ENCODE data around the gene SSMEM1.

Gene SSMEM1

DNA sequence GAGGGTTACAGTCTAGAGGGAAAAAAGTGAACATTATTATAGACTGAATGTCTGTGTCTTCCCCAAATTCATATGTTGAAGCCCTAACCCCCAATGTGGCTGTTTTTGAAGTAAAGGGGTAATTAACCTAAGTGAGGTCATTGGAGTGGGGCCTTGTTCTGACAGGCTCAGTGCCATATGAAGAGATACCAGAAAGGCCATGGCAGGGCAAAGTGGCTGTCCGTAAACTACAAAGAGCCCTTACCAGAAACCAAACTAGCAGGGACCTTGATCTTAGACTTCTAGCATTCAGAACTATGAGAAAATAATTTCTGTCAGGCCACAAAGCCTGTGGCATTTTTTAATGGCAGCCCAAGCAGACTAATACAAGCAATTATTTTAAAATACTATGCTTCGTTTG, 11.2 kb upstream of the SSMEM1 start:
- H3K27me3 Mint-ChIP-seq (ENCODE audit: low read depth): no peaks in the 10 kb centered on the region

GRCh38 chr7:130197094-130197493, 10.6 kb upstream of the SSMEM1 start:
- Mint-ChIP-seq H3K4me3 (no peak overlapping the region), H3K36me3 (ENCODE audit: low read depth) (peaks cover 35% of the 10 kb centered on the region), H3K9me3 (no peaks in the 10 kb centered on the region), H3K4me1 (ENCODE audit: low read depth) (peaks cover 10% of the 10 kb centered on the region), H3K27ac (no peak overlapping the region), H3K27me3 (ENCODE audit: low read depth) (no peaks in the 10 kb centered on the region)

More for the DNA sequence above, 11.2 kb upstream of the SSMEM1 start:
- Mint-ChIP-seq H3K9me3 (no peaks in the 10 kb centered on the region), H3K36me3 (ENCODE audit: low read depth) (peaks cover 30% of the 10 kb centered on the region), H3K27ac (no peak overlapping the region), H3K4me3 (no peak overlapping the region), H3K4me1 (ENCODE audit: low read depth) (peaks cover 6% of the 10 kb centered on the region)

DNA sequence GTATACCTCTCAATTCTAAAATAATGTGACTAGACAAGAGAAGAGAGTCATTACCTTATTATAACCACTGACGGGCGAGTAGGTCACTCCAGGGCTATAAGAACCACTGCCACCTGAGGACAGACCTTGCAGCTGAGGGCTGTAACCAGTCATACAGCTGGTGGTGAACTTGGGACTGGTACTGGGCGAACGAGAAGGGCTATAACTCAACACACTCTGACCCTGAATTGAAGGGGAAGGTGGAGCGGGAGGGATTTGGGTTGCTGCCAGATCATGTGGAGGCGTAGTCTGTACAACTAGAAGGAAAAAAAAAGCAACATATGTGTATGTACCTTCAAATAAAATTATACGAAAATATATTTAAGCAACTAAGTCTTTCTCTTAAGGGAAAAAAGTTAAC, 5.9 kb upstream of the SSMEM1 start:
- Mint-ChIP-seq H3K27me3 (ENCODE audit: low read depth) (no peaks in the 10 kb centered on the region), H3K9me3 (no peaks in the 10 kb centered on the region), H3K36me3 (ENCODE audit: low read depth) (peaks cover 39% of the 10 kb centered on the region), H3K27ac (no peak overlapping the region), H3K4me1 (ENCODE audit: low read depth) (peaks cover 21% of the 10 kb centered on the region), H3K4me3 (no peak overlapping the region)

DNA sequence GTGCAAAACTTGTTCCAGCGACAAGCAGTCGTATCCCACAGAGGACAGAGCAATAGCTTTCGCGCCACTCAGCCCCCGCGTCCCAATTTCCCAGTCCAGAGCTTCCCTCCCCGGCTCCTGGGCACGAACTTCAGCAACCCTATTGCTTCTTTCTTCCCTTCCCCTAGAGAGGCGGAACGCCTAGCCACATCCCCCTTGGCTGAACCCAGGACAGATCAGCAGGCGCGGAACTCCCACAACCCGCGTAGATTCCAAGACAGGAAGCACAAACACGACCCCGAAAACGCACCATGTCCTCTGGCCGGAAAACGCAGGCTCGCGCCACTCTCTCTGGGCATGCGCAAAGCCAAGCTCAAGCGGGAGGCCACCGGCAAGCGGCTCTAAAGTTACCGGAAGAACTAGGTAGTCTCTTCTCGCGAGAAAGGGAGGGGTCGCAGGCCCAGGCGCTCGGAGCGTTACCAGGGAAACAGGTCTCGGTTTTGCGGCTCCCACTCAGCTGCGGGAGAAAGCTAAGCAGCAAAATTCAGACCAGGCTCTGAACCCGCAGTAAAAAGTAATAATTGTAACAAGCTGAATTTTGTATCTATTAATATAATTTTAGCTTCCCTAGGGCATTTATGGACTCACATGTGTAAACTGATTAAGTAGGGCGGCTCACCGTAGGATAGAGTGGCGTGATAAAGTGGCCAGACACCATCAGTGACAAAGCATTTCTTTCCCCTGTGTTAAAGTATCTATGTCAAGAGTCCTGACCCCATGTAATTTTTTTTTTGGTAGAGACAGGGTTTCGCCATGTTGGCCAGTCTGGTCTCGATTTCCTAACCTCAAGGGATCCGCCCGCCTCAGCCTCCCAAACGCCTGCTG, 2.3 kb upstream of the SSMEM1 start, which contains the start of gene TMEM209:
Gene TMEM209, minus strand, starts transcription at position 323 of the 864 bp plus-strand sequence. Its CDS starts 31 bp downstream, at position 292.
- Mint-ChIP-seq H3K9me3 (no peaks in the 10 kb centered on the region), H3K27ac (peak within 1 kb of the TSS; percentile 97), H3K4me1 (ENCODE audit: low read depth) (peaks cover 19% of the 10 kb centered on the region), H3K4me3 (peak within 1 kb of the TSS; percentile 97), H3K27me3 (ENCODE audit: low read depth) (peaks cover 5% of the 10 kb centered on the region), H3K36me3 (ENCODE audit: low read depth) (peaks cover 20% of the 10 kb centered on the region)

DNA sequence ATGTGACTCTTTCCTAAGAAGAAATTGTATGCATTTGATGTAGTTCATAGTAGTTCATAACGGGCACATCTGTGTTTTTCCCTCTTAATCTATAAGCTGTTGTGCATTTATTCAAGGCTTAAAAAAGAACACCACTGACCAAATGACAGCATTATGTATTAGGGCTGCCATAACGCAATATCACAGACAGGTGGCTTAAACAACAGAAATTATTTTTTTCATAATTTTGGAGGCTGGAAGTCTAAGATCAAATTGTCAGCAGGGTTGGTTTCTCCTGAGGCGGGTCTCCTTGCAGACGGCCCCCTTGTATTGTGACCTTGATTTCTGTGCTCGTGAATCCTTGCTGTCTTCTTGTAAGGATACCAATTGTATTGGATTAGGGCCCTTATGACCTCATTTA, 627 bp upstream of the SSMEM1 start:
- Mint-ChIP-seq H3K4me1 (ENCODE audit: low read depth) (peaks cover 12% of the 10 kb centered on the region), H3K27ac (no peak overlapping the region), H3K4me3 (no peak overlapping the region), H3K27me3 (ENCODE audit: low read depth) (peaks cover 7% of the 10 kb centered on the region), H3K9me3 (no peaks in the 10 kb centered on the region), H3K36me3 (ENCODE audit: low read depth) (peaks cover 11% of the 10 kb centered on the region)

DNA sequence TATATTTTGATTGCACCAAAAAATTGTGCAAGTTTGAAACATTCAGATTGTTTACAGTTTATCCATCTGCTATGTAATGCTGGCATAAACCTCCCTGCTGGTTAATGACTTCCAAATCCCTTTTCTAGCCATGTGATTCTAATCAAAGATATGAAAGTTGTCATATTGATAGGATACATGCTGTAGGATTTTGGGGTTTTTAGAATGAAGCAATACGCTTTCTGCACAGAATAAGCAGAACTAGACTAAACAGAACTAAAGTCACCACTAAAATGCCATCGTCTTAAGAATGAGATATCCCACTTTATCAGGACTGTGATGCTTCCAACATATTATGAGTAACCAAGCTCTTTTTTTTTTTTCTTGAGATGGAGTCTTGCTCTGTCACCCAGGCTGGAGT, 856 bp downstream of the SSMEM1 start:
- peaks cover 12% of the 10 kb centered on the region for H3K27me3 Mint-ChIP-seq (ENCODE audit: low read depth)
- H3K9me3 Mint-ChIP-seq: no peaks in the 10 kb centered on the region
- H3K27ac Mint-ChIP-seq: no peak overlapping the region
- peaks cover 3% of the 10 kb centered on the region for H3K36me3 Mint-ChIP-seq (ENCODE audit: low read depth)
- H3K4me1 Mint-ChIP-seq (ENCODE audit: low read depth): peaks cover 3% of the 10 kb centered on the region
- H3K4me3 Mint-ChIP-seq: no peak overlapping the region

- Mint-ChIP-seq H3K36me3 (ENCODE audit: low read depth) (no peaks in the 10 kb centered on the region), H3K4me3 (no peak overlapping the region), H3K27ac (no peak overlapping the region), H3K27me3 (ENCODE audit: low read depth) (peaks cover 15% of the 10 kb centered on the region), H3K4me1 (ENCODE audit: low read depth) (no peaks in the 10 kb centered on the region), H3K9me3 (no peaks in the 10 kb centered on the region)
Measured at GRCh38 chr7:130210181-130210935, 2.7 kb downstream of the SSMEM1 start.

DNA sequence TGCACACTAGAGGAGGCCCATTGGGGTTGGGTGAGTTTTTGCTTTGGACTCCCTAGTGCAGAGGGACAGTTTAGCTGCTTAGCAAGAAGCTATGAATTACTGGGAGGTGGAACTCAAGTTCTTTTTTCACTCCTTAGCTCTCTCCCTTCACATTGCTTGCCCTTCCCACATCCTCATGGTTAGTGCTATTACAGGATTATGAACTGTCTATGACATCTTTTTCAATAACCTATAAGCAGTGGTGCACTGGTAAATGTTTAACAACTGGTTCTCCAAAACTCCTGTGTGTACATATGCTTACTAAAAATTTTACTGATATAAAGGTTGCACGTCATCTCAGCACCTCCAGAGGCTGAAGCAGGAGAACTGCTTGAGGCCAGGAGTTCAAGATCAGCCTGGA, 6.2 kb downstream of the SSMEM1 start:
- H3K27ac Mint-ChIP-seq: no peak overlapping the region
- no peaks in the 10 kb centered on the region for H3K36me3 Mint-ChIP-seq (ENCODE audit: low read depth)
- no peaks in the 10 kb centered on the region for H3K4me1 Mint-ChIP-seq (ENCODE audit: low read depth)
- no peak overlapping the region for H3K4me3 Mint-ChIP-seq
- H3K9me3 Mint-ChIP-seq: no peaks in the 10 kb centered on the region
- peaks cover 15% of the 10 kb centered on the region for H3K27me3 Mint-ChIP-seq (ENCODE audit: low read depth)

DNA sequence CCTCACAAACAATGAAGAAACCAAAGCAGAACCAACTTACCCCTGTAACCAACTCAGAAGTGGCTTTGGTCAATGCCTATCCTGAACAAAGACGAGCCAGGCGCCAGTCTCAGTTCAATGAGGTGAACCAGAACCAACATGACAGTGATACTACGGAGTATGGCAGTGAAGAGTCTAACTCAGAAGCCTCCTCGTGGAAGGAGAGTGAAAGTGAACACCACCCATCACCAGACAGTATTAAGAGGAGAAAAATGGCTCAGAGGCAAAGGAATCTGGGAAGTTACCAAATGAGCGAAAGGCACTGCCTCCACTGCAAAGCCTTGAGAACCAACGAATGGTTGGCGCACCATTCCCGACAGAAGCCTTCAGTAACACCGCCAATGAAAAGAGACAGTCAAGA, 8.4 kb downstream of the SSMEM1 start:
- H3K27me3 Mint-ChIP-seq (ENCODE audit: low read depth): peaks cover 11% of the 10 kb centered on the region
- H3K36me3 Mint-ChIP-seq (ENCODE audit: low read depth): no peaks in the 10 kb centered on the region
- no peak overlapping the region for H3K4me3 Mint-ChIP-seq
- no peaks in the 10 kb centered on the region for H3K4me1 Mint-ChIP-seq (ENCODE audit: low read depth)
- no peak overlapping the region for H3K27ac Mint-ChIP-seq
- no peaks in the 10 kb centered on the region for H3K9me3 Mint-ChIP-seq

DNA sequence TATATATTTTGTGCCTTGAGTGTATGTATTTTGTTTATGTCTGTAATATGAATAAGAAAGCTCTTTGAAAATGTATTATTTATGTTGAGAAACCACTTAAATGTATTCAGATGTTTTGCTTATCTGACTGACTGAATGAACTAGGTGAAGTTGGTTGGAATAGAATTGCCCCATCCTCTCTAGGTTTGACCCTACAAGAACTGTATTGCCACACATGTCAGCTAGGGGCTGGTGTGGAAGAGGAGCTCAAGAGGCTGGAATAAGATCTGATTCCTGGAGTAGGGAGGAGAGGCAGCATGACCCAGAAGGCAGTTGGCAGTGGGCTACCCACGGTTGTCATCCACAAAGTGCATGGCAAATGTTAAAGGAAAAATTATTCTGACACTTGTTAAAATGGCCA, 9.1 kb downstream of the SSMEM1 start:
- H3K4me3 Mint-ChIP-seq: no peak overlapping the region

GRCh38 chr7:130218806-130219620, 11.4 kb downstream of the SSMEM1 start:
- H3K36me3 Mint-ChIP-seq (ENCODE audit: low read depth): no peaks in the 10 kb centered on the region
- peaks cover 3% of the 10 kb centered on the region for H3K27me3 Mint-ChIP-seq (ENCODE audit: low read depth)
- H3K4me1 Mint-ChIP-seq (ENCODE audit: low read depth): no peaks in the 10 kb centered on the region
- H3K4me3 Mint-ChIP-seq: no peak overlapping the region
- no peak overlapping the region for H3K27ac Mint-ChIP-seq
- no peaks in the 10 kb centered on the region for H3K9me3 Mint-ChIP-seq

More for the DNA sequence above, 9.1 kb downstream of the SSMEM1 start:
- peaks cover 11% of the 10 kb centered on the region for H3K27me3 Mint-ChIP-seq (ENCODE audit: low read depth)
- H3K9me3 Mint-ChIP-seq: no peaks in the 10 kb centered on the region
- H3K4me1 Mint-ChIP-seq (ENCODE audit: low read depth): no peaks in the 10 kb centered on the region
- no peaks in the 10 kb centered on the region for H3K36me3 Mint-ChIP-seq (ENCODE audit: low read depth)
- no peak overlapping the region for H3K27ac Mint-ChIP-seq

DNA sequence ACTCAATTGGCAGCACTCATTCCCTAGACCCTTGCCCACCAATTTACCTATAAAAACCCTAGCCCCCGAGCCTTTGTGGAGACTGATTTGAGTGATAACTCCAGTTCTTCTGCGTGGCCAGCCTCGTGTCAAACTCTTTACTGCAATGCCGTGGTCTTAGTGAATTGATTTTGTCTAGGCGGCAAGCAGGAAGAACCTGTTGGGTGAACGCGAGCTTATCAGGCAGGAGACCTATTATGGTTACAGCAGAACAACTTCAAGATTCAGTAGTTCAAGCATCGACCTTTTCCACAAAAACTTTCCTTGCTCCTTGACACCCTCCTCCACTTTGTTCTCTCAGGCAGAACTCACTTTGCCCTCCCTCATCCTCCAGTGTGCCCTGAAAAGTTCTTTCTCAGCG, 12.2 kb downstream of the SSMEM1 start:
- no peaks in the 10 kb centered on the region for H3K9me3 Mint-ChIP-seq
- H3K36me3 Mint-ChIP-seq (ENCODE audit: low read depth): no peaks in the 10 kb centered on the region
- H3K4me3 Mint-ChIP-seq: no peak overlapping the region
- no peak overlapping the region for H3K27ac Mint-ChIP-seq
- H3K4me1 Mint-ChIP-seq (ENCODE audit: low read depth): no peaks in the 10 kb centered on the region
- no peaks in the 10 kb centered on the region for H3K27me3 Mint-ChIP-seq (ENCODE audit: low read depth)

DNA sequence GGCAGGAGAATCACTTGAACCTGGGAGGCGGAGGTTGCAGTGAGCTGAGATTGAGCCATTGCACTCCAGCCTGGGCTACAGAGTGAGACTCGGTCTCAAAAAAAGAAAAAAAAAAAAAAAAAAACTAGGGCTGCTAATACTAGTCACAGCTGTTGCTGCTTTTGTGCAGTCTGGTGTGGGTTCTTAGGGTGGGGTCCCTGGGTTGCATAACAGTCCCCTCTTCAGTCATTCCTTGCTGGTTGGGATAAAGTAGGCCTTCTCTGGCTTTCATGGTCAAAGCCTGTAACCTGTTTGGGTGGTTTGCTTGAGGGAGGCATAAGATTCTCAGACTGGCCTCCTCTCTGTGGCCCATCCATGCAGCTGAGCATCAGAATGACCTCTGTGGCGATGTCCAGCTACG, 14.1 kb downstream of the SSMEM1 start:
- Mint-ChIP-seq H3K9me3 (no peaks in the 10 kb centered on the region), H3K4me3 (no peak overlapping the region), H3K27ac (no peak overlapping the region), H3K36me3 (ENCODE audit: low read depth) (no peaks in the 10 kb centered on the region), H3K4me1 (ENCODE audit: low read depth) (no peaks in the 10 kb centered on the region), H3K27me3 (ENCODE audit: low read depth) (no peaks in the 10 kb centered on the region)

GRCh38 chr7:130223646-130224045, 16.0 kb downstream of the SSMEM1 start:
- Mint-ChIP-seq H3K4me1 (ENCODE audit: low read depth) (no peaks in the 10 kb centered on the region), H3K9me3 (no peaks in the 10 kb centered on the region), H3K4me3 (no peak overlapping the region), H3K36me3 (ENCODE audit: low read depth) (no peaks in the 10 kb centered on the region), H3K27me3 (ENCODE audit: low read depth) (no peaks in the 10 kb centered on the region), H3K27ac (no peak overlapping the region)
